COLO668 (cell line): ENCODE measurements around the gene TBC1D4.
"Not testable (repeated sequence)": the region's sequence is repeated elsewhere in the genome, so short reads cannot be mapped to it uniquely, and the experiment has no call there.

ENCODE experiments used
- DNase-seq: peaks from one replicate; lab custom pipeline; 2025; ENCODE audit not compliant: unreplicated experiment; lab: John Stamatoyannopoulos, UW

TBC1D4 gene

GRCh38 chr13:75452564-75452963 lies 29.4 kb downstream of the TBC1D4 start:
- DNase-seq: no peak

DNA sequence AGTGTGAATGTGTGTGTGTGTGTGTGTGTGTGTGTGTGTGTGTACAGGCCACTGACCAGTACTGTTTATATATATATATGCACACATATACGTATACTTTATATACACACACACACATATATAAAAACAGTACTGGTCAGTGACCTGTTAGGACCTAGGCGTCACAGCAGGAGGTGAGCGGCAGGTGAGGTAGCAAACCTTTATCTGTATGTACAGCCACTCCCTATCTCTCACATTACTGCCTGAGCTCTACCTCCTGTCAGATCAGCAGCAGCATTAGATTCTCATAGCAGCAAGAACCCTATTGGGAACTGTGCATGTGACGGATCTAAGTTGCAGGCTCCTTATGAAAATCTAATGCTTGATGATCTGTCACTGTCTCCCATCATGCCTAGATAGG lies 34.5 kb downstream of the TBC1D4 start:
- peak; percentile 26 for DNase-seq

DNA sequence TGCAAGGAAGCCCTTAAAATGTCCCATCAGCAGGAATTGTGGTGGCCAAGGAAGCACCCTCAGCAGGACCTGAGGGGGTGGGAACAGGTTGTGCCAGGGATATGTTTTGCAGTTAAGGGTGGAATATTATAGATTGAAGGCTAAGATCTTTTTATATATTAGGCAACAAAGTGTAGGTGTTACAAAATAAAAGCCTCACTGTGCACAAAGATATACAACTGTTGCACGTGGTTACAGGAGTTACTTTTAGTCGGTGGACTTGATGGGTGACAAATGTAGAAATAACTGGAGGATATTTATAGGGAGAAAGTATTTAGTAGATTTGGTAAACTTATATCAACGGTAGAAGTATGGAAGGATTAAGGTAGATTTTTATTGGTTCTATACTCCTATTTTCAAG lies 35.1 kb downstream of the TBC1D4 start:
- DNase-seq: no peak

GRCh38 chr13:75445717-75446499 lies 36.1 kb downstream of the TBC1D4 start:
- no peak for DNase-seq

DNA sequence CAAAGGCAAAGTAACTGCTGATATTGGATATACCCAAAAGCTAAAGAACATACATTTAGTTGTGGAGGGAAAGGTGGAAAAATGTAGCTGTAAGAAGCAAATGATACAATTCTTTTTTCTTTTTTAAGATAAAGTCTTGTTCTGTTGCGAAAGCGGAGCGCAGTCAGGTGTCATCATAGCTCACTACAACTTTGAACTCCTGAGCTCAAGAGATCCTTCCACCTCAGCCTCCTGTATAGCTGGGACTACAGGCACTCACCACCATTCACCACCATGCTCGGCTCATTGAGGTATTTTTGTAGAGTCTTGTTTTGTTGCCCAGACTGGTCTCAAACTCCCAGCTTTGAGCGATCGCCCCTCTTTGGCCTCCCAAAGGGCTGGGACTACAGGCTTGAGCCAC lies 38.0 kb downstream of the TBC1D4 start:
- no peak for DNase-seq

GRCh38 chr13:75443356-75443958 lies 38.5 kb downstream of the TBC1D4 start:
- DNase-seq: no peak

DNA sequence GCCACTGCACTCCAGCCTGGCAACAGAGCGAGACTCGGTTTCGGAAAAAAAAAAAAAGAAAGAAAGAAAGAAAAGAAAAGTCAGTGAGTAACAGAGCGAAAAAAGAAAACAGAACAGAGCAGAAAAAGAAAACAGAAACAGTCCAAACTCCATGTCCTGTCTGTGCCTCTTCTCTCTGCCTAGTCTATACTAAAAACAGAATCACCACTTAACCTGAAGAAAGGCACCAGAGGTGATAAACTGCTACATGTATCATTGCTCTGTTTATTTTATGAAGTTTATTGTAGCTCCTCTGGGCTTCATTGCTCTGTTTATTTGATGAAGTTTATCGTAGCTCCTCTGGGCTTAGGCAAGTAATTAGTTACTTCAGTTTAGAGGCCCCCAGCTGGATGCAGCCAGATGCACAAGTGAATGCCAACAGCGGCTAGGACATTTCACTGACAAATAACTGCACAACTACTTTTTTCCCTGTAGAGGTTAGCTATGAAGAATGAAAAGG lies 39.2 kb downstream of the TBC1D4 start:
- no peak for DNase-seq

DNA sequence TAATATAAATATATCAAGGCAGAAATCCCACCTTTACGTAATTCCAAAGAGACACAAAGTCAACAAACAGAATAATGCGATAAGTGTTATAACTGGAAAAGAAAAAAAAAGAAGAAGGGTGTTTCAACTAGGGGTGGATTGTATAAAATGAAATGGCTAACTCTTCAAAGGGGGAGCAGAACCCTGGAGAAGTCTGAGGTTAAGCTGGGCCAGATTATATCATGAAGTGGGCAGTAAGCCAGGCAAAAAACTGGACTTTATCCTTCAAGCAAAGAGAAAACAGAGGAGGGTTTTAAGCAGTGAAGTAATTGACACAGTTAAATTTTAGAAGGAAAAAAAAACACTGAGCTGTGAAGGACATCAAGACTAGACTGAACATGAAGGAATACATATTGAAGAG lies 41.9 kb downstream of the TBC1D4 start:
- no peak for DNase-seq

GRCh38 chr13:75437582-75438318 lies 44.2 kb downstream of the TBC1D4 start:
- no peak for DNase-seq

- DNase-seq: not testable (repeated sequence)
Measured at GRCh38 chr13:75434126-75434525, 47.8 kb downstream of the TBC1D4 start.

DNA sequence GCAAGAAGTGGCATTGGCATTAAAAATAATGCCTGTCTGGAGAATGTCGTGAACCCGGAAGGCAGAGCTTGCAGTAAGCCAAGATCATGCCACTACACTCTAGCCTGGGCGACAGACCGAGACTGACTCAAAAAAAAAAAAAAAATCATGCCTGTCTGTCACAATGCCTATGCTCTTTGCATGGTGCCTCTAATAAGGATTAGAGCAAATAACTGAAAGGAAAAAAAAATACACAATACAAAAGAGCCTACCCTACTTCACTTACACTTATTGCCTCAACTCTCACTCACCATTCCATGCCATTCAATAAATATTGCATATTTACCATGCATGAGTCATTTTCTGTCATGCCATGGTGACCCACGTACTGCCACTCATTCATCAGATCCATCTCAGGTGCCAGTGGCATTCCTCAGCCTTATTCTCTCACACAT lies 49.1 kb downstream of the TBC1D4 start:
- DNase-seq: peak; percentile 30

GRCh38 chr13:75432045-75432444 lies 49.9 kb downstream of the TBC1D4 start:
- DNase-seq: no peak

DNA sequence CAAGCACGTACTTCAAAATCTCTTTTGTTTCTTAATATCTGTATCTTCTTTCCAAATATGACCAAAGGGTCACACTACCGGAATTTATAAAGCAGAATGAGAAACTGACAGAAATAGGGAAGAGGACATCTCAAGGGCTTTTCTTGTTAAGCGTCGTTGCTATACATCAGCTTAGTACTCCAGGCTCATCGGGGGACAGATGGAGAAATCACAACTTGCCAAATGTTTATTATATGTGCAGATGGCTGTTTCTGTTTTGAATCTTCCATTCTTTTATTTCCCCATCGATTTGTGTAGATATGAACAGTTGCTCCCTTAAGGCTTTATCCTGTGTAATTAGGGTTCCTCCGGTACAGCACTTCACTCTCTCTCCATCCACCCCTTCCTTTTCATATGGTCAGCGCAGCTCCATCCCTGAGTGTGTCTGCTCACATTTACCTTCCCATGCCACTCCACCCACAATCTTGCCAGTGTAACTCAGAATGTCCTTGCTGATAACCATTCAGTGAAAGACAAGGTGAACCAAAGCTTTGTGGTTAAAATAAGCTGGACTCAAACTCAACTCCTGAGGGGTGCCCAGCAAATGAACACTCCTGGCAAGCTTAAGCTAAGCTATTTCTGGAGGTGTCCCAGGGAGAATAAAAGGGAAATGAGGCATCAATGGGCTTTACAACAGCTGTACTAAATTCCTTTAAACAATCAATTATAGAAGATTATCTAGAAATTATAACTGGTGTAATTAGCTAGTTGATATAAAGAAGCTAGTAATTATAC lies 51.3 kb downstream of the TBC1D4 start:
- DNase-seq: no peak

GRCh38 chr13:75426421-75426820 lies 55.5 kb downstream of the TBC1D4 start:
- DNase-seq: no peak

DNA sequence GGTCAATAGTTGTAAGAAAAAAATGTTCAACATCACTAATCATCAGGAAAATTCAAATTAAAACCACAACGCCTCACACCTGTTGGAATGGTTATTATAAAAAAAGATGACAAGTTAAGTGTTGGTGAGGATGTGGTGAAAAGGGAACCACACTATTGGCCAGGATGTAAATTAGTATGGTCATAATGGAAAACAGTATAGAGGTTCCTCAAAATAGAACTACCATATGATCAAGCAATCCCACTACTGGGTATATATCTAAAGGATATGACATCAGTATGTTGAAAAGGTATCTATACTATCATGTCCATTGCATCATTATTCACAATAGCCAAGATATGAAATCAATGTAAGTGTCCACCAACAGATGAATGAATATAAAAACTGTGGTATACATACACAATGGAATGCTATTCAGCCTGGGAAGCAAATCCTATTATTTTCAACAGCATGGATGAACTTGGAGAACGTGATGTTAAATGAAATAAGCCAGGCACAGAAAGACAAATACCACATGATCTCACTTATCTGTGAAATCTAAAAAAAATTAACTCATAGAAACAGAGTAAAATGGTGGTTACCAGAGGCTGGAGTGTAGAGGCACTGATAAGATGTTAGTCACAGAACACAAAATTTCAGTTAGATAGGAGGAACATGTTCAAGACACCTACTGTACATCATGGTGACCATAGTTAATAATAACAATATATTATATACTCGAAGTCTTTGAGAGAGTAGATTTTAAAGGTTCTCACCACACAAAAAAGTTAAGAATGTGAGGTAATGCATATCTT lies 56.6 kb downstream of the TBC1D4 start:
- DNase-seq: no peak

DNA sequence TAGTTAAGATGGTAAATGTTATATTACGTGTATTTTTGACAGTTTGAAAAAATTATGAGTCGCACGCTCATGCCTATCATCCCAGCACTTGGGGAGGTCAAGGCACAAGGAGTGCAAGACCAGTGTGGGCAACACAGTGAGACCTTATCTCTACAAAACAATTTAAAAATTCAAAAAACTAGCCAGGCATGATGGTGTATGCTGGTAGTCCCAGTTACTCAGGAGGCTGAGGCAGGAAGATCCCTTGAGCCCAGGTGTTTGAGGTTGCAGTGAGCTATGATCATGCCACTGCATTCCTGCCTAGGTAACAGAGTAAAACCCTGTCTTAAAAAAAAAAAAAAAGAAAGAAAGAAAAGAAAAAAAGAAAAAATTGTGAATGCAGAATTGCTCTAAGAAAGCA lies 58.0 kb downstream of the TBC1D4 start:
- no peak for DNase-seq

DNA sequence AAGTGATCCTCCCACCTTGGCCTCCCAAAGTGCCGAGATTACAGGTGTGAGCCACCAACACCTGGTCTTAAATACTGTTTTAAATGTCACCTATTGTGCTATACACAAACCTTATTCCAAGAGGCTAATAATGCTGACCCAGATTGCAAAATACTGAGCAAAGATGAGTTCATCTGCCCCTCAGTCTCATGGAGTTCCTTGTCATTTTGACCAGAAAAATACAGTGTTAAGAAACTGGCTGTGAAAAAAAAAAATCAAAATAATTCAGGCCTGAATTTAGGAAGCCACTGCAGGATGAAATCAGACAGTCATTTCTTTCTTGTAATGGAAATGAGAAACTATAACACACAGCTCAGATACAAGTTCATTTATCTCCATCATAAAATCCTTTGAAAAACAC lies 59.9 kb downstream of the TBC1D4 start:
- DNase-seq: no peak

DNA sequence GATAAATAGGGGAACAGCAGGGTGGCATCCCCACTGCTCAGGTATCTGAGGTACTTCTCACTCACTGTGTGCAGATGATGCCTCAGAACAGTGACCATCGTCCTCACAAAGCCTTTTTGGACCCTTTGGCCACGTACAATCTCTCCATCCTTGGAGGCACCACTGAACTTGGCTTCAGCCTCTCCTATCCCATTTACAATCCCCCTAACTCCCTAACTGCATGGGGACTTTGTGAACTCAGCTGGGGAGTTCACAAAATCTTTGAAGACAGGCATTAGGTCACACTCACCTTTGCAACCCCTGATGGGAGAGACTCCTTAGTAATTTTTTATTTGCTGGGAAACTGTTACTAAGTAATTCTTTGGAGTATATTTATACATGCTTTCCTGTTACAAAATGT lies 60.8 kb downstream of the TBC1D4 start:
- DNase-seq: no peak

DNA sequence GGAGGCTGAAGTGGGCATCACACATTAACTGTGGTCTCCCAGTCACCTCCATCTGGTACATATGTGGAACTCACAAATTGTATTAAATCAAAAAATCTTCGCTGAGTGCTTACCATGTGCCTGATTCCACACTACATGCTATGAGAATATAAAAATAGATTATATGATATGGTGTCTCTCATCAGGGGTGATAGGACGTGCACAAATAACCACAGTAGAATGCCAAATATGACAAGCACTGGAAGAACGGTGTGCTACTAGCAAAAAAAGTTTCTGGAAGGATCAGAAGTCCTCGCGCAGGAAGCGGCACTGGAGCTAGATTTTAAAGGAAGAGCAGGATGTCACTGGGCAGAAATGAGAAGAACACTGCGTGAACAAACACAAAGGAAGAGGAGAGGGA lies 62.3 kb downstream of the TBC1D4 start:
- no peak for DNase-seq

- no peak for DNase-seq
Measured at GRCh38 chr13:75418997-75419396, 63.0 kb downstream of the TBC1D4 start.
